HepG2 (cell line): ENCODE data around the gene FAM171A2. TPM values are rescaled to one million over a fixed set of nuclear protein-coding genes. Genes with fewer than 3 reads are reported as not detected.
A peak's percentile ranks its signal among the peaks of the same experiment; 100 is the strongest.

Experiments used
- CAMTA2 ChIP-seq: sonication (generic); formaldehyde crosslinking; IDR thresholded peaks from 2 replicates; pipeline ENCODE4 v1.4.0; 2020; ENCODE audit warnings: mild to moderate bottlenecking, missing genetic modification reagents, borderline replicate concordance
- GABPA ChIP-seq, 2 experiments: IDR thresholded peaks; 2 replicates each; pipeline ENCODE4 v1.6.1; 2011 to 2016; ENCODE audit warnings: low read depth in 2 of 2, low read length in 1 of 2, missing biosample characterization in 1 of 2, missing genetic modification characterization in 1 of 2
- HDAC1 ChIP-seq: sonication (generic); formaldehyde crosslinking; IDR thresholded peaks from 2 replicates; pipeline ENCODE4 v1.5.1; 2020; ENCODE audit warnings: mild to moderate bottlenecking, missing genetic modification reagents
- ISL2 ChIP-seq: sonication (generic); formaldehyde crosslinking; IDR thresholded peaks from 2 replicates; pipeline ENCODE4 v1.5.0; 2020; ENCODE audit warnings: missing genetic modification reagents
- KDM2A ChIP-seq: sonication (generic); formaldehyde crosslinking; IDR thresholded peaks from 2 replicates; pipeline ENCODE4 v1.4.0; 2020; ENCODE audit warnings: low read depth, missing genetic modification reagents, borderline replicate concordance
- KDM5B ChIP-seq: sonication (generic); formaldehyde crosslinking; IDR thresholded peaks from 2 replicates; pipeline ENCODE4 v1.4.0; 2020; ENCODE audit warnings: missing genetic modification reagents, mild to moderate bottlenecking, borderline replicate concordance
- MATR3 ChIP-seq: sonication (generic); formaldehyde crosslinking; IDR thresholded peaks from 2 replicates; pipeline ENCODE4 v1.4.0; 2020; ENCODE audit warnings: missing genetic modification reagents
- NFE2L1 ChIP-seq: sonication (generic); formaldehyde crosslinking; IDR thresholded peaks from 2 replicates; pipeline ENCODE4 v1.4.0; 2020; ENCODE audit warnings: missing genetic modification reagents, mild to moderate bottlenecking, borderline replicate concordance
- ONECUT2 ChIP-seq: sonication (generic); formaldehyde crosslinking; IDR thresholded peaks from 2 replicates; pipeline ENCODE4 v1.4.0; 2020; ENCODE audit warnings: missing genetic modification reagents
- PCBP1 ChIP-seq: fragments of 200-400 bp; formaldehyde crosslinking; IDR thresholded peaks from 2 replicates; pipeline ENCODE4 v1.6.1; 2017; ENCODE audit warnings: mild to moderate bottlenecking, low read depth, low read length, borderline replicate concordance
- POLR2AphosphoS5 ChIP-seq: IDR thresholded peaks from 2 replicates; pipeline ENCODE4 v1.6.1; 2012; ENCODE audit warnings: low read depth, low read length
- PTBP1 ChIP-seq: fragments of 200-400 bp; formaldehyde crosslinking; IDR thresholded peaks from 2 replicates; pipeline ENCODE4 v1.6.1; 2018; ENCODE audit warnings: low read length, low read depth; ENCODE audit not compliant: poor library complexity, severe bottlenecking
- RBM39 ChIP-seq: fragments of 200-400 bp; formaldehyde crosslinking; IDR thresholded peaks from one replicate; pipeline ENCODE4 v1.6.1; 2018; ENCODE audit warnings: antibody characterized with exemption, mild to moderate bottlenecking, low read depth, low read length; ENCODE audit not compliant: poor library complexity, severe bottlenecking
- SETDB1 ChIP-seq: sonication (generic); formaldehyde crosslinking; IDR thresholded peaks from 2 replicates; pipeline ENCODE4 v1.5.1; 2020; ENCODE audit warnings: missing genetic modification reagents, mild to moderate bottlenecking, borderline replicate concordance
- THYN1 ChIP-seq: sonication (generic); formaldehyde crosslinking; IDR thresholded peaks from 2 replicates; pipeline ENCODE4 v1.8.1; 2023; ENCODE audit warnings: low read depth, mild to moderate bottlenecking, moderate library complexity, missing genetic modification reagents, borderline replicate concordance
- TRAFD1 ChIP-seq: sonication (generic); formaldehyde crosslinking; IDR thresholded peaks from 2 replicates; pipeline ENCODE4 v1.5.1; 2020; ENCODE audit warnings: missing genetic modification reagents, mild to moderate bottlenecking, borderline replicate concordance
- USF2 ChIP-seq, 2 experiments: sonication (generic) in 1 of 2; formaldehyde crosslinking in 1 of 2; IDR thresholded peaks; 2 replicates each; pipeline versions ENCODE4 v1.5.1 to v1.6.1; 2011 to 2020; ENCODE audit warnings: borderline replicate concordance in 1 of 2, low read depth in 1 of 2, low read length in 1 of 2, mild to moderate bottlenecking in 1 of 2, missing genetic modification reagents in 1 of 2, moderate library complexity in 1 of 2
- ZBTB38 ChIP-seq: sonication (generic); formaldehyde crosslinking; IDR thresholded peaks from 2 replicates; pipeline ENCODE4 v1.5.1; 2020; ENCODE audit warnings: mild to moderate bottlenecking, missing genetic modification reagents
- ZBTB42 ChIP-seq: sonication (generic); formaldehyde crosslinking; IDR thresholded peaks from 2 replicates; pipeline ENCODE4 v1.5.0; 2020; ENCODE audit warnings: mild to moderate bottlenecking, missing genetic modification reagents
- ZEB1 ChIP-seq: IDR thresholded peaks from 2 replicates; pipeline ENCODE4 v1.6.1; 2012; ENCODE audit warnings: mild to moderate bottlenecking, low read depth, inconsistent platforms; ENCODE audit not compliant: insufficient replicate concordance
- ZNF10 ChIP-seq: sonication (generic); formaldehyde crosslinking; IDR thresholded peaks from 2 replicates; pipeline ENCODE4 v1.4.0; 2020; ENCODE audit warnings: mild to moderate bottlenecking, low read depth, missing genetic modification reagents, borderline replicate concordance
- ZNF674 ChIP-seq: sonication (generic); formaldehyde crosslinking; IDR thresholded peaks from 2 replicates; pipeline ENCODE4 v1.5.0; 2020; ENCODE audit warnings: low read depth, mild to moderate bottlenecking, missing genetic modification reagents
- ZNF768 ChIP-seq: sonication (generic); formaldehyde crosslinking; IDR thresholded peaks from 2 replicates; pipeline ENCODE4 v1.4.0; 2020; ENCODE audit warnings: missing genetic modification reagents
- ZZZ3 ChIP-seq: sonication (generic); formaldehyde crosslinking; IDR thresholded peaks from 2 replicates; pipeline ENCODE4 v1.4.0; 2020; ENCODE audit warnings: missing genetic modification reagents, mild to moderate bottlenecking, borderline replicate concordance
- polyA plus RNA-seq, 8 experiments: library from polyadenylated mRNA; depleted of rRNA in 3 of 8; stranded (reverse) in 7 of 8; unstranded in 1 of 8; fragments of >200 nt; fragmentation: Illumina TruSeq in 4 of 8; extraction: Trizol in 4 of 8; gene quantifications; 2 replicates each; pipeline versions ENCODE4 v1.2.1 to v1.2.3, GENCODE V29; 2011 to 2016; ENCODE audit warnings: low read depth in 4 of 8, missing spikeins in 1 of 8, mixed read lengths in 1 of 8; ENCODE audit not compliant: insufficient read depth in 1 of 8
- total RNA-seq, 5 experiments: library from RNA; depleted of rRNA; stranded (reverse); fragments of >200 nt; fragmentation: Illumina TruSeq; extraction: Trizol; gene quantifications; 2 replicates each; pipeline ENCODE4 v1.2.3, GENCODE V29; 2016; ENCODE audit warnings: low read depth in 1 of 5
- TF ChIP-seq, protein P1 (sequence below): IDR thresholded peaks from 2 replicates; pipeline ENCODE4 v1.6.1; 2012; ENCODE audit warnings: low read depth, low read length, improper control_type of control experiment

Gene FAM171A2
- total and polyA plus RNA-seq, 2 of the 13 experiments (the other 11 are each of a cell fraction or from before 2014, with no cell fraction given): 1.8 to 3.6 TPM

- TF ChIP-seq PTBP1 (no peak), NFE2L1 (CRISPR knock-in tag) (no peak), HDAC1 (no peak), SETDB1 (CRISPR knock-in tag) (no peak), ZNF10 (CRISPR knock-in tag) (no peak), ZNF768 (CRISPR knock-in tag) (peak; percentile 49; the same call in 1 of the 2 replicates), ONECUT2 (CRISPR knock-in tag) (no peak), ISL2 (CRISPR knock-in tag) (no peak), PCBP1 (peak; percentile 61; the same call in 1 of the 2 replicates), ZZZ3 (CRISPR knock-in tag) (no peak), KDM5B (CRISPR knock-in tag) (no peak), GABPA (IDR thresholded peaks at IDR 0.05; ENCODE audit: low read depth, low read length) (no peak), GABPA (CRISPR knock-in tag; IDR thresholded peaks at IDR 0.05; ENCODE audit: low read depth) (no peak), CAMTA2 (CRISPR knock-in tag) (no peak), USF2 (IDR thresholded peaks at IDR 0.05; ENCODE audit: low read depth, low read length) (no peak), USF2 (CRISPR knock-in tag; IDR thresholded peaks at IDR 0.05; ENCODE audit: borderline replicate concordance) (no peak), ZEB1 (no peak), TRAFD1 (0 out of 2 replicates have a peak, but pooled peaks have one; percentile 63), ZBTB38 (CRISPR knock-in tag) (peak; percentile 60; the same call in 1 of the 2 replicates), ZNF674 (CRISPR knock-in tag) (no peak), THYN1 (CRISPR knock-in tag) (no peak), KDM2A (peak; percentile 28; the same call in 1 of the 2 replicates), MATR3 (CRISPR knock-in tag) (no peak), ZBTB42 (CRISPR knock-in tag) (no peak), RBM39 (peak; percentile 32), POLR2AphosphoS5 (no peak)
- TF ChIP-seq, protein P1, sequence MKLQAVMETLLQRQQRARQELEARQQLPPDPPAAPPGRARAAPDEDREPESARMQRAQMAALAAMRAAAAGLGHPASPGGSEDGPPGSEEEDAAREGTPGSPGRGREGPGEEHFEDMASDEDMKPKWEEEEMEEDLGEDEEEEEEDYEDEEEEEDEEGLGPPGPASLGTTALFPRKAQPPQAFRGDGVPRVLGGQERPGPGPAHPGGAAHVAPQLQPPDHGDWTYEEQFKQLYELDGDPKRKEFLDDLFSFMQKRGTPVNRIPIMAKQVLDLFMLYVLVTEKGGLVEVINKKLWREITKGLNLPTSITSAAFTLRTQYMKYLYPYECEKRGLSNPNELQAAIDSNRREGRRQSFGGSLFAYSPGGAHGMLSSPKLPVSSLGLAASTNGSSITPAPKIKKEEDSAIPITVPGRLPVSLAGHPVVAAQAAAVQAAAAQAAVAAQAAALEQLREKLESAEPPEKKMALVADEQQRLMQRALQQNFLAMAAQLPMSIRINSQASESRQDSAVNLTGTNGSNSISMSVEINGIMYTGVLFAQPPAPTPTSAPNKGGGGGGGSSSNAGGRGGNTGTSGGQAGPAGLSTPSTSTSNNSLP: 0 out of 2 replicates have a peak, but pooled peaks have one; percentile 18
Observed at GRCh38 chr17:44350733-44351226, 12.9 kb downstream of the FAM171A2 start (continued).
